Adrenal gland (tissue), 12 donors: ENCODE data around the gene PHC1. TPM values are rescaled to one million over a fixed set of nuclear protein-coding genes. Genes with fewer than 3 reads are reported as not detected.

Source experiments
- DNase-seq, 7 donors: peaks; one replicate each; pipeline ENCODE4 v3.0.0-alpha.2; 2019 to 2020
- H3K27ac ChIP-seq, 5 donors: fragments of 200-600 bp; sonication (generic) in 4 of 5; 1 replicate in 3 of 5; 2 replicates in 2 of 5; pipeline versions ENCODE4 v1.5.1 to v1.8.0; 2016 to 2020; ENCODE audit warnings: mild to moderate bottlenecking in 1 of 5
- H3K27me3 ChIP-seq: fragments of 200-600 bp; 2 replicates; pipeline ENCODE4 v1.8.0; 2021
- H3K36me3 ChIP-seq, 2 donors: fragments of 200-600 bp; replicated peaks in 1 of 2; 1 replicate in 1 of 2; 2 replicates in 1 of 2; pipeline versions ENCODE4 v1.5.1 to v1.8.0; 2018 to 2022
- H3K4me1 ChIP-seq, 2 donors: fragments of 200-600 bp; replicated peaks in 1 of 2; 1 replicate in 1 of 2; 2 replicates in 1 of 2; pipeline versions ENCODE4 v1.5.1 to v1.8.0; 2018 to 2021
- H3K4me3 ChIP-seq, 4 donors: fragments of 200-600 bp; sonication (generic) in 3 of 4; one replicate each; pipeline ENCODE4 v1.5.1; 2016 to 2018
- H3K9me3 ChIP-seq, 3 donors: fragments of 200-600 bp; sonication (generic) in 1 of 3; replicated peaks in 1 of 3; 1 replicate in 2 of 3; 2 replicates in 1 of 3; pipeline versions ENCODE4 v1.5.1 to v1.8.0; 2016 to 2021
- POLR2A ChIP-seq, 2 donors: fragments of 450-650 bp; IDR thresholded peaks; one replicate each; pipeline ENCODE4 v1.6.1; 2017; ENCODE audit warnings: antibody characterized with exemption in 2 of 2, mild to moderate bottlenecking in 2 of 2, moderate library complexity in 1 of 2
- WGBS, 4 donors: extraction: QIAGEN DNeasy Blood & Tissue Kit in 2 of 4; methylation state at CpG; one replicate each; pipeline versions ENCODE4 v1.1.5 to v1.1.7; 2013 to 2017; 5-methylcytosine and 5-hydroxymethylcytosine counted together
- intact Hi-C, 2 donors: fragments of 100-400 bp; cut with DNase I; formaldehyde crosslinking; loops; one replicate each; pipeline versions ENCODE4 v1.14.1 to v1.15.0; 2022 to 2023
- polyA plus RNA-seq, 3 donors: library from polyadenylated mRNA; stranded (reverse); fragments of 200-250 nt in 2 of 3; fragments of 350-450 nt in 1 of 3; fragmentation: Illumina TruSeq in 1 of 3; extraction: RNeasy Lipid Tissue Mini Kit (QIAGEN cat#74804) in 1 of 3; gene quantifications; one replicate each; pipeline ENCODE4 v1.2.3, GENCODE V29; 2013 to 2014
- total RNA-seq, 9 donors: library from RNA; depleted of rRNA in 4 of 9; stranded (reverse); fragments of >200 nt in 4 of 9; fragments of 120-200 nt in 1 of 9; fragmentation: NEBNext Ultra II Directional in 1 of 9; extraction: Animal tissue kit (Norgen Biotek cat#: 25700) in 1 of 9; gene quantifications; one replicate each; pipeline versions ENCODE4 v1.1.0 to v1.2.4, GENCODE V29; 2013 to 2023
- TF ChIP-seq, protein P1 (sequence below), 6 experiments: fragments of 450-650 bp in 4 of 6; fragments of 200-600 bp in 2 of 6; sonication (generic) in 1 of 6; IDR thresholded peaks; 1 replicate in 5 of 6; 2 replicates in 1 of 6; pipeline versions ENCODE4 v1.5.1 to v1.8.0; 2016 to 2021; ENCODE audit warnings: antibody characterized with exemption in 6 of 6, mild to moderate bottlenecking in 2 of 6, moderate library complexity in 1 of 6
- donor health status: healthy with polysubstance abuse.
- donor health status: Bipolar disorder and iron deficiency.
- donor health status: DM: yes; HTN: yes; CAD: no.
- donor health status: DM: no; HTN: no; CAD: no.
- donor health status: DM: no; HTN: no; CAD: no.
- donor health status: DM: yes; HTN: yes; CAD: no.

PHC1 gene
- total and polyA plus RNA-seq, 12 donors, result 10.9 to 68.3 (median 26.5) TPM

DNA sequence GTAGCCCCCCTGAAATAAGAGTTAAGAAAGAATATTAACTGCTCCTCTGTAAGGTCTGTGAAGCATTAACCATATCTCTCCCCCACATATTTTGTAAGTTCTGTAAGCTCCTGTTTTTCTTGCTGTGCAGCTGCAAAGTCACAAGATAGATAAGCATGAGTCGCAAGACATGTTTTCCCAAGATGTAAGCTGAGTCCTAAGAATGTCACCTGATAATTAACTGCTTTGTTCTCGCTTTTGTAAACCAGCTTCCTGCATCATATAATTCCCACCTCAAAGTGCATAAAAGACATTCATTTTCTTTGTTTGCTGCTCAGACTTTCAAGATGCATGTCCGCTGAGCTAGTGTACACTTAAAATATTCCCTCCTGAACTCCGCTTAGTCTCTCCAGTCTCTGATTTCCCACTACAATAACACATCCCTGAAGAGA, 27.0 kb upstream of the PHC1 start:
- Histone ChIP-seq H3K27me3 (no peaks in the 10 kb centered on the region), H3K4me1 (no peaks in the 10 kb centered on the region), H3K4me3 (no peak overlapping the region), H3K36me3 (no peaks in the 10 kb centered on the region), H3K9me3 (no peaks in the 10 kb centered on the region), H3K27ac (no peak overlapping the region)
- intact Hi-C loops, result no loop called here
- WGBS, 4 donors, result 85 to 91% (median 89%) methylated on average over 4 of the region's 4 CpGs
- no peak for TF ChIP-seq POLR2A (IDR thresholded peaks at IDR 0.05)
- TF ChIP-seq, protein P1, sequence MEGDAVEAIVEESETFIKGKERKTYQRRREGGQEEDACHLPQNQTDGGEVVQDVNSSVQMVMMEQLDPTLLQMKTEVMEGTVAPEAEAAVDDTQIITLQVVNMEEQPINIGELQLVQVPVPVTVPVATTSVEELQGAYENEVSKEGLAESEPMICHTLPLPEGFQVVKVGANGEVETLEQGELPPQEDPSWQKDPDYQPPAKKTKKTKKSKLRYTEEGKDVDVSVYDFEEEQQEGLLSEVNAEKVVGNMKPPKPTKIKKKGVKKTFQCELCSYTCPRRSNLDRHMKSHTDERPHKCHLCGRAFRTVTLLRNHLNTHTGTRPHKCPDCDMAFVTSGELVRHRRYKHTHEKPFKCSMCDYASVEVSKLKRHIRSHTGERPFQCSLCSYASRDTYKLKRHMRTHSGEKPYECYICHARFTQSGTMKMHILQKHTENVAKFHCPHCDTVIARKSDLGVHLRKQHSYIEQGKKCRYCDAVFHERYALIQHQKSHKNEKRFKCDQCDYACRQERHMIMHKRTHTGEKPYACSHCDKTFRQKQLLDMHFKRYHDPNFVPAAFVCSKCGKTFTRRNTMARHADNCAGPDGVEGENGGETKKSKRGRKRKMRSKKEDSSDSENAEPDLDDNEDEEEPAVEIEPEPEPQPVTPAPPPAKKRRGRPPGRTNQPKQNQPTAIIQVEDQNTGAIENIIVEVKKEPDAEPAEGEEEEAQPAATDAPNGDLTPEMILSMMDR (IDR thresholded peaks at IDR 0.05), result no peak
- DNase-seq, result no peak

DNA sequence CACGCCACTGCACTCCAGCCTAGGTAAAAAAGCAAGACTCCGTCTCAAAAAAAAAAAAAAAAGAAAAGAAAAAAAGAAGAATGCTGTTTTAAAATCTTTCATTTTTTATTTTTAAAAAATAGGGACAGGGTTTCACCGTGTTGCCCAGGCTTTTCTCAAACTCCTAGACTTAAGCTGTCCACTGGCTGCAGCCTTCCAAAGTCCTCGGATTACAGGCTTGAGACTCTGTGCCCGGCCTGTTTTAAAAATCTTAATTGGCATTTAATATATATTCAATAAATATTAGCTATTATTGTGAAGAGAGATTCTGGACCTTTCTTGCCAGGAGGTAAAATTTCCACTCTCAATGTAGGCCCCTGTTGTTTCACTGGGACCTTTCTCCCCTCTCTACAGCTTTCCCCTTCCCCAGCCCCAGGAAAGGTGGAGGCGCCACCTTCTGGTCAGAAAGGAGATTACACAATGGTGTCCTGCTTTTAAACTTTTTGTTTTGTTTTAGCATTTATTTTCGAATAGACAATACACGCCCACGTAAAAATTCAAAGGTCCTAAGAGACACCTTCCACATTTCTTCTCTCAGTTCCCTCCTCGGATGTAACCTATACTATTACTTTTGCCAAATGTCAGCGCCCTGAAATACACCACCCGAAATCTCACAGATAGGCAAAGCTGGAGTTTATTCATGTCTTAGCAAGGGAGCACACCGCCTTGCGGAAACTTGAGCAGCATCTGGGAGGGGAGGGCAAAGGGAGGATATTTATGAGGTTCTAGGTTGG, 23.8 kb upstream of the PHC1 start:
- WGBS, 4 donors, result 28 to 30% (median 29%) methylated on average over 14 of the region's 14 CpGs
- H3K36me3 ChIP-seq, result no peaks in the 10 kb centered on the region
- H3K9me3 ChIP-seq, result no peaks in the 10 kb centered on the region
- DNase-seq, result peak; percentile 18 to 68 (median 54)
- no peaks in the 10 kb centered on the region for H3K27me3 ChIP-seq
- peak overlapping the region in 3 of 4 donors; percentile 12 to 70 (median 49) for H3K4me3 ChIP-seq
- H3K27ac ChIP-seq, result no peak overlapping the region
- intact Hi-C loops, result loop anchor here (5.0 to 10.0 kb wide), 2 partner anchors 208 to 226 kb away; partner anchors contain the start of gene MFAP5 (in 1 of the 2)
- TF ChIP-seq, protein P1 (IDR thresholded peaks at IDR 0.05), result peak; percentile 71 to 94 (median 78)
- no peak for TF ChIP-seq POLR2A (IDR thresholded peaks at IDR 0.05)
- no peaks in the 10 kb centered on the region for H3K4me1 ChIP-seq

DNA sequence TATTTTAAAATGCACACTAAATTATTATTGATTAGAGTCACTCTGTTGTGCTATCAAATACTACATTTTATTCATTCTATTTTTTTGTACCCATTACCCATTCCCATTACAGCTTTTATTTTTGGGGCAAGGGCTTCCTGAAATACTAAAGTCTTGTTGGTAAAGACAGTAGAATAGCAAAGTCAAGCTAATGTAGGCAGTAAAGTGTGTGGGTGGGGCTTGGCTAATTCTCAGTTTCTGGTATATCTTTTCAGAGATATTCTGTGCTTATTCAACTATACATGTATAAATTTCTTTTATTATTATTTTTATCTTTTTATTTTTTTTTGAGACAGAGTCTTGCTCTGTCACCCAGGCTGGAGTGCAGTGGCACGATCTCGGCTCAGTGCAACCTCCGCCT, 22.3 kb upstream of the PHC1 start:
- WGBS, 4 donors, result 93 to 96% (median 96%) methylated on average over 3 of the region's 3 CpGs
- no peaks in the 10 kb centered on the region for H3K9me3 ChIP-seq
- H3K4me1 ChIP-seq, result no peaks in the 10 kb centered on the region
- TF ChIP-seq, protein P1 (IDR thresholded peaks at IDR 0.05), result no peak
- TF ChIP-seq POLR2A (IDR thresholded peaks at IDR 0.05), result no peak
- H3K27me3 ChIP-seq, result no peaks in the 10 kb centered on the region
- intact Hi-C loops, result loop anchor here (5.0 to 10.0 kb wide), 2 partner anchors 210 to 227 kb away; partner anchors contain the start of gene MFAP5 (in 1 of the 2)
- no peak overlapping the region for H3K27ac ChIP-seq
- no peak for DNase-seq
- no peak overlapping the region for H3K4me3 ChIP-seq
- no peaks in the 10 kb centered on the region for H3K36me3 ChIP-seq

DNA sequence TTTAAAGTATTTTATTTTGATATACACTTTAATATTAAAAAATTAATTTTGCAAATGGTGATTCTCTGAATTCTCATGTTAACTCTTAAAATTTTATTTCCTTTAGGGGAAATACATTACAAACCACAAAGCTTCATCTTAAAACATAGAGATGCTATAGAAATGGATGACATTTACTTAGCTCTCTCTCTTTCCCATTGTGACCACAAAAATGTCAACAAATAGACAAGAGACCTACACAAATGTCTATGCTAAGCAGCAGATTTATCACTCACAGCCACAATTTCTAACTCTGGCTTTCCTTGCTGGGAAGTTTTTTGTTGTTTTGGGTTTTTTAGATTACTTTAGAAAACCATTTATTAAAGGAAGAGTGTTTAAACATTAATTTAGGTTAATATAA, 19.9 kb upstream of the PHC1 start:
- H3K27me3 ChIP-seq, result no peaks in the 10 kb centered on the region
- no peak overlapping the region for H3K4me3 ChIP-seq
- H3K4me1 ChIP-seq, result no peaks in the 10 kb centered on the region
- intact Hi-C loops, result loop anchor here (5.0 to 10.0 kb wide), 2 partner anchors 212 to 230 kb away; partner anchors contain the start of gene MFAP5 (in 1 of the 2)
- no peak for DNase-seq
- no peak for TF ChIP-seq POLR2A (IDR thresholded peaks at IDR 0.05)
- TF ChIP-seq, protein P1 (IDR thresholded peaks at IDR 0.05), result no peak
- no peaks in the 10 kb centered on the region for H3K36me3 ChIP-seq
- H3K9me3 ChIP-seq, result no peaks in the 10 kb centered on the region
- H3K27ac ChIP-seq, result no peak overlapping the region
